ENCODE data around the gene ARFGEF3.

GRCh38 chr6:138341176-138341575, 179.4 kb downstream of the ARFGEF3 start:
- TF ChIP-seq POLR2AphosphoS5 (IDR thresholded peaks at IDR 0.05; ENCODE audit: low read depth, low read length) (no peak), REST (IDR thresholded peaks at IDR 0.05; ENCODE audit: insufficient read depth in 1 of 2, low read depth in 2 of 2, low read length in 2 of 2) (no peak), SIN3A (IDR thresholded peaks at IDR 0.05; ENCODE audit: borderline replicate concordance, insufficient read depth, low read length) (no peak), TAF1 (IDR thresholded peaks at IDR 0.05; ENCODE audit: borderline replicate concordance, insufficient read depth, low read length) (no peak)
